ENCODE data around the gene VARS2. TPM values are rescaled to one million over a fixed set of nuclear protein-coding genes. Genes with fewer than 3 reads are reported as not detected.

VARS2 gene
- total and polyA plus RNA-seq, 9 of the 15 experiments (the other 6 are each of a cell fraction or from before 2014, with no cell fraction given): 1.6 to 53.6 (median 29.9) TPM

DNA sequence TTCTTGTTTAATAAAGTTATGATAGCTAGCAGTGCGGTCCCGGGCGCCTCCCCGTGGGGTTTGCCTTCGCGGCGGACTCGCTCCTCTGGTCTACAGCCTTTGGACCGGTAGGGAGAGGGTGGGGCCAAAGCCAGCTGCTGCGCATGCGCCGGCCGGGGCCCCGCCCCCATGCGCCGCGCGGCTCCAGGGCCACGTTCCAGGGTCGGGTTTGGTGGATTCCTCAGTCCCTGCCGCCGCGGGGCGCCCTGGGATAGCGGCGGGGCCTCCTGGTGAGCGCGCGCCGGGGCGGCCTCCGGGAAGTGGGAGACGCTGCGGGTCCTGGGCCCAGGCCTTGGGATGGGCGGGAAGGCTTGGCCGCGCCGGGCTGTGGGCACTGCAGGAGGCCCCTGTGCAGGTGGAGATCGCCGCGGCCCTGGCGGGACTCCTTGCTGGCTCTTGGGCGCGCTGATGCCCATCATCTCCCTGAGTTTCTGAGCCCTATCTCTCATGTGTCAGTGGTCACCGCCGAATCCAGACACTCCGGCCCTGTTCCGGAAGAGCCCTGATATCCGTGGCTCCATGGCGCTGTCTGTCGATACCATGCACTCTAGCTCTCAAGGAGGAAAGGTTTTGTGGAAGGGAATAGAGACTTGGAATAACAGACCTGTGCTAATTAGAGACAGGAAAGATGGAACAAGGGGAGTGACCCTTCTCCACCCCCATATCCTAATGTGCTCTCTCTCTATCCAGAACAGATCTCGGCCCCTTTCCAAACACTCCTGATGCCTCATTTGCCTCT, at the start of gene VARS2 (continued):
- TF ChIP-seq NR4A1 (CRISPR knock-in tag; IDR thresholded peaks at IDR 0.05): 0 out of 2 replicates have a peak, but pooled peaks have one; percentile 72
- TF ChIP-seq NR4A1 (tag; IDR thresholded peaks at IDR 0.05): no peak
- TF ChIP-seq, protein P1, sequence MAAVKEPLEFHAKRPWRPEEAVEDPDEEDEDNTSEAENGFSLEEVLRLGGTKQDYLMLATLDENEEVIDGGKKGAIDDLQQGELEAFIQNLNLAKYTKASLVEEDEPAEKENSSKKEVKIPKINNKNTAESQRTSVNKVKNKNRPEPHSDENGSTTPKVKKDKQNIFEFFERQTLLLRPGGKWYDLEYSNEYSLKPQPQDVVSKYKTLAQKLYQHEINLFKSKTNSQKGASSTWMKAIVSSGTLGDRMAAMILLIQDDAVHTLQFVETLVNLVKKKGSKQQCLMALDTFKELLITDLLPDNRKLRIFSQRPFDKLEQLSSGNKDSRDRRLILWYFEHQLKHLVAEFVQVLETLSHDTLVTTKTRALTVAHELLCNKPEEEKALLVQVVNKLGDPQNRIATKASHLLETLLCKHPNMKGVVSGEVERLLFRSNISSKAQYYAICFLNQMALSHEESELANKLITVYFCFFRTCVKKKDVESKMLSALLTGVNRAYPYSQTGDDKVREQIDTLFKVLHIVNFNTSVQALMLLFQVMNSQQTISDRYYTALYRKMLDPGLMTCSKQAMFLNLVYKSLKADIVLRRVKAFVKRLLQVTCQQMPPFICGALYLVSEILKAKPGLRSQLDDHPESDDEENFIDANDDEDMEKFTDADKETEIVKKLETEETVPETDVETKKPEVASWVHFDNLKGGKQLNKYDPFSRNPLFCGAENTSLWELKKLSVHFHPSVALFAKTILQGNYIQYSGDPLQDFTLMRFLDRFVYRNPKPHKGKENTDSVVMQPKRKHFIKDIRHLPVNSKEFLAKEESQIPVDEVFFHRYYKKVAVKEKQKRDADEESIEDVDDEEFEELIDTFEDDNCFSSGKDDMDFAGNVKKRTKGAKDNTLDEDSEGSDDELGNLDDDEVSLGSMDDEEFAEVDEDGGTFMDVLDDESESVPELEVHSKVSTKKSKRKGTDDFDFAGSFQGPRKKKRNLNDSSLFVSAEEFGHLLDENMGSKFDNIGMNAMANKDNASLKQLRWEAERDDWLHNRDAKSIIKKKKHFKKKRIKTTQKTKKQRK (IDR thresholded peaks at IDR 0.05; ENCODE audit: borderline replicate concordance, low read depth, low read length): no peak
- no peak for TF ChIP-seq MAFF (IDR thresholded peaks at IDR 0.05; ENCODE audit: low read length)
- TF ChIP-seq, protein P2, sequence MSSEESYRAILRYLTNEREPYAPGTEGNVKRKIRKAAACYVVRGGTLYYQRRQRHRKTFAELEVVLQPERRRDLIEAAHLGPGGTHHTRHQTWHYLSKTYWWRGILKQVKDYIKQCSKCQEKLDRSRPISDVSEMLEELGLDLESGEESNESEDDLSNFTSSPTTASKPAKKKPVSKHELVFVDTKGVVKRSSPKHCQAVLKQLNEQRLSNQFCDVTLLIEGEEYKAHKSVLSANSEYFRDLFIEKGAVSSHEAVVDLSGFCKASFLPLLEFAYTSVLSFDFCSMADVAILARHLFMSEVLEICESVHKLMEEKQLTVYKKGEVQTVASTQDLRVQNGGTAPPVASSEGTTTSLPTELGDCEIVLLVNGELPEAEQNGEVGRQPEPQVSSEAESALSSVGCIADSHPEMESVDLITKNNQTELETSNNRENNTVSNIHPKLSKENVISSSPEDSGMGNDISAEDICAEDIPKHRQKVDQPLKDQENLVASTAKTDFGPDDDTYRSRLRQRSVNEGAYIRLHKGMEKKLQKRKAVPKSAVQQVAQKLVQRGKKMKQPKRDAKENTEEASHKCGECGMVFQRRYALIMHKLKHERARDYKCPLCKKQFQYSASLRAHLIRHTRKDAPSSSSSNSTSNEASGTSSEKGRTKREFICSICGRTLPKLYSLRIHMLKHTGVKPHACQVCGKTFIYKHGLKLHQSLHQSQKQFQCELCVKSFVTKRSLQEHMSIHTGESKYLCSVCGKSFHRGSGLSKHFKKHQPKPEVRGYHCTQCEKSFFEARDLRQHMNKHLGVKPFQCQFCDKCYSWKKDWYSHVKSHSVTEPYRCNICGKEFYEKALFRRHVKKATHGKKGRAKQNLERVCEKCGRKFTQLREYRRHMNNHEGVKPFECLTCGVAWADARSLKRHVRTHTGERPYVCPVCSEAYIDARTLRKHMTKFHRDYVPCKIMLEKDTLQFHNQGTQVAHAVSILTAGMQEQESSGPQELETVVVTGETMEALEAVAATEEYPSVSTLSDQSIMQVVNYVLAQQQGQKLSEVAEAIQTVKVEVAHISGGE (CRISPR knock-in tag; IDR thresholded peaks at IDR 0.05): no peak; a peak in 1 of 6 replicates
- TF ChIP-seq L3MBTL2 (IDR thresholded peaks at IDR 0.05): peak; percentile 94
- TF ChIP-seq ZMIZ1 (IDR thresholded peaks at IDR 0.05; ENCODE audit: low read depth in 2 of 2, low read length in 2 of 2): peak in 1 of 2 experiments; percentile 76; a peak in 1 of 4 replicates
- TF ChIP-seq MED1 (CRISPR knock-in tag; IDR thresholded peaks at IDR 0.05; ENCODE audit: borderline replicate concordance): no peak
- TF ChIP-seq ZNF140 (CRISPR knock-in tag; IDR thresholded peaks at IDR 0.05): peak; percentile 47; the same call in 1 of the 2 replicates
- TF ChIP-seq, protein P3, sequence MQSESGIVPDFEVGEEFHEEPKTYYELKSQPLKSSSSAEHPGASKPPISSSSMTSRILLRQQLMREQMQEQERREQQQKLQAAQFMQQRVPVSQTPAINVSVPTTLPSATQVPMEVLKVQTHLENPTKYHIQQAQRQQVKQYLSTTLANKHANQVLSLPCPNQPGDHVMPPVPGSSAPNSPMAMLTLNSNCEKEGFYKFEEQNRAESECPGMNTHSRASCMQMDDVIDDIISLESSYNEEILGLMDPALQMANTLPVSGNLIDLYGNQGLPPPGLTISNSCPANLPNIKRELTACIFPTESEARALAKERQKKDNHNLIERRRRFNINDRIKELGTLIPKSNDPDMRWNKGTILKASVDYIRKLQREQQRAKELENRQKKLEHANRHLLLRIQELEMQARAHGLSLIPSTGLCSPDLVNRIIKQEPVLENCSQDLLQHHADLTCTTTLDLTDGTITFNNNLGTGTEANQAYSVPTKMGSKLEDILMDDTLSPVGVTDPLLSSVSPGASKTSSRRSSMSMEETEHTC (IDR thresholded peaks at IDR 0.05): no peak
- TF ChIP-seq POLR2G (IDR thresholded peaks at IDR 0.05; ENCODE audit: low read depth, low read length): peak; percentile 98
- no peak for TF ChIP-seq NCOA6 (IDR thresholded peaks at IDR 0.05)

Measured in K562 (cell line).